Spleen (tissue), 11 donors: Measurements from ENCODE around the gene TMEM204. TPM values are rescaled to one million over a fixed set of nuclear protein-coding genes. Genes with fewer than 3 reads are reported as not detected.

Source experiments
- DNase-seq: peaks from one replicate; pipeline ENCODE4 v3.0.0-alpha.2; 2020
- H3K27ac ChIP-seq, 8 donors: fragments of 200-600 bp; sonication (generic) in 7 of 8; 1 replicate in 4 of 8; 2 replicates in 4 of 8; pipeline versions ENCODE4 v1.5.0 to v1.8.0; 2016 to 2021; ENCODE audit warnings: inconsistent platforms in 4 of 8, mild to moderate bottlenecking in 4 of 8, moderate library complexity in 1 of 8
- H3K27me3 ChIP-seq, 7 donors: fragments of 200-600 bp; sonication (generic) in 6 of 7; replicated peaks in 1 of 7; 1 replicate in 4 of 7; 2 replicates in 3 of 7; pipeline versions ENCODE4 v1.5.0 to v1.8.0; 2016 to 2021; ENCODE audit warnings: inconsistent platforms in 3 of 7, mild to moderate bottlenecking in 1 of 7
- H3K36me3 ChIP-seq, 6 donors: fragments of 200-600 bp; sonication (generic) in 5 of 6; 1 replicate in 4 of 6; 2 replicates in 2 of 6; pipeline versions ENCODE4 v1.5.0 to v1.8.0; 2016 to 2021; ENCODE audit warnings: inconsistent platforms in 2 of 6
- H3K4me1 ChIP-seq, 6 donors: fragments of 200-600 bp; sonication (generic) in 5 of 6; 1 replicate in 3 of 6; 2 replicates in 3 of 6; pipeline versions ENCODE4 v1.5.0 to v1.8.0; 2016 to 2021; ENCODE audit warnings: inconsistent platforms in 3 of 6
- H3K4me3 ChIP-seq, 8 donors: fragments of 200-600 bp; sonication (generic) in 7 of 8; 1 replicate in 4 of 8; 2 replicates in 4 of 8; pipeline versions ENCODE4 v1.5.0 to v1.8.0; 2016 to 2021; ENCODE audit warnings: inconsistent platforms in 4 of 8, mild to moderate bottlenecking in 4 of 8, moderate library complexity in 2 of 8
- H3K9me3 ChIP-seq, 8 donors: fragments of 200-600 bp; sonication (generic) in 7 of 8; 1 replicate in 4 of 8; 2 replicates in 4 of 8; pipeline versions ENCODE4 v1.5.0 to v1.8.0; 2016 to 2021; ENCODE audit warnings: inconsistent platforms in 4 of 8
- POLR2A ChIP-seq, 3 donors: fragments of 450-650 bp; IDR thresholded peaks; one replicate each; pipeline ENCODE4 v1.5.1; 2017; ENCODE audit warnings: antibody characterized with exemption in 3 of 3, mild to moderate bottlenecking in 1 of 3
- POLR2AphosphoS5 ChIP-seq, 3 donors: sonication (generic); formaldehyde crosslinking; IDR thresholded peaks; one replicate each; pipeline ENCODE4 v1.5.1; 2017; ENCODE audit warnings: antibody characterized with exemption in 3 of 3
- WGBS, 5 donors: extraction: QIAGEN DNeasy Blood & Tissue Kit in 3 of 5; methylation state at CpG; one replicate each; pipeline versions ENCODE4 v1.1.5 to v1.1.7; 2013 to 2018; 5-methylcytosine and 5-hydroxymethylcytosine counted together
- intact Hi-C: fragments of 100-400 bp; cut with DNase I; formaldehyde crosslinking; loops from one replicate; pipeline ENCODE4 v1.15.0; 2023; ENCODE audit warnings: low total_unique reads
- polyA plus RNA-seq, 3 donors: library from polyadenylated mRNA; stranded (reverse); fragments of 200-250 nt; gene quantifications; one replicate each; pipeline ENCODE4 v1.2.1, GENCODE V29; 2013
- total RNA-seq, 7 donors: library from RNA; depleted of rRNA in 3 of 7; stranded (reverse); fragments of >200 nt in 3 of 7; fragmentation: NEBNext Ultra II Directional in 4 of 7; extraction: Animal tissue kit (Norgen Biotek cat#: 25700) in 4 of 7; gene quantifications; one replicate each; pipeline versions ENCODE4 v1.1.0 to v1.2.1, GENCODE V29; 2016 to 2021
- TF ChIP-seq, protein P1 (sequence below), 11 experiments: fragments of 200-600 bp in 7 of 11; fragments of 450-650 bp in 4 of 11; sonication (generic) in 4 of 11; IDR thresholded peaks in 8 of 11; conservative IDR thresholded peaks in 3 of 11; 1 replicate in 7 of 11; 2 replicates in 4 of 11; pipeline versions ENCODE4 v1.4.0 to v1.8.0; 2016 to 2021; ENCODE audit warnings: antibody characterized with exemption in 11 of 11, inconsistent platforms in 4 of 11, mild to moderate bottlenecking in 1 of 11
- donor health status: healthy with polysubstance abuse.
- donor health status: DM: no; HTN: no; CAD: no; lungs with moderate emphysema.
- donor health status: DM: no; HTN: no; CAD: no.
- donor health status: Bipolar disorder and iron deficiency.
- donor health status: healthy.
- donor health status: DM: no; HTN: no; CAD: no.
- donor health status: DM: yes; HTN: yes; CAD: no.

The TMEM204 gene
- total and polyA plus RNA-seq, 10 donors = 10.1 to 47.1 (median 23.1) TPM

GRCh38 chr16:1535391-1536291 is 2.2 kb downstream of the TMEM204 start:
- peaks cover 36 to 99% (median 80%) of the 10 kb centered on the region in 6 donors for H3K4me1 ChIP-seq
- 47 to 67% (median 61%) methylated on average over 17 to 39 of the region's 39 CpGs for WGBS, 5 donors

DNA sequence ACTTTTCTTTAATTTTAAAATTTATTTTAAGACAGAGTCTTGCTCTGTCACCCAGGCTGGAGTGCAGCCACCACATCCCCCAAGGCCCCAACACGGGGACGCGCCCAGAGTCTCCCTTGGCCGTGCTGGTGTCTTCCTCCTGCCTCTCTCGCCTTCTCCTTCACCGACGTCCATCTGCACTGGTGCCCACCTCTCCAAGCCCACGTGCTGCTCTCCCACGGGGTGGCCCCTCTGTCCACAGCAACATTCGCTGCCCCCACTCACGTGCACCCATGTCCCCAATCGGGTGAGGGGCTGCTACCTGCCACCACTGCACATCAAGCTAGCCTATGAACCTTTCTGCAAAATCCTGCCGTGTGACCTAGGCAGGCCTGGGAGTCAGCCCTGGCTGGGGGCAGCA is 3.1 kb downstream of the TMEM204 start:
- Histone ChIP-seq H3K9me3 (no peaks in the 10 kb centered on the region), H3K4me3 (peak overlapping the region in 5 of 8 donors; percentile 50 to 86 (median 66)), H3K27me3 (peaks cover 0 to 22% (median 5%) of the 10 kb centered on the region in 7 donors), H3K27ac (peak overlapping the region in 3 of 8 donors; percentile 14 to 95 (median 90)), H3K36me3 (peaks cover 0 to 63% (median 22%) of the 10 kb centered on the region in 6 donors), H3K4me1 (peaks cover 36 to 100% (median 80%) of the 10 kb centered on the region in 6 donors)
- DNase-seq = no peak
- 74 to 84% (median 76%) methylated on average over 13 of the region's 13 CpGs for WGBS, 5 donors
- no peak for TF ChIP-seq POLR2AphosphoS5 (IDR thresholded peaks at IDR 0.05)
- TF ChIP-seq, protein P1, sequence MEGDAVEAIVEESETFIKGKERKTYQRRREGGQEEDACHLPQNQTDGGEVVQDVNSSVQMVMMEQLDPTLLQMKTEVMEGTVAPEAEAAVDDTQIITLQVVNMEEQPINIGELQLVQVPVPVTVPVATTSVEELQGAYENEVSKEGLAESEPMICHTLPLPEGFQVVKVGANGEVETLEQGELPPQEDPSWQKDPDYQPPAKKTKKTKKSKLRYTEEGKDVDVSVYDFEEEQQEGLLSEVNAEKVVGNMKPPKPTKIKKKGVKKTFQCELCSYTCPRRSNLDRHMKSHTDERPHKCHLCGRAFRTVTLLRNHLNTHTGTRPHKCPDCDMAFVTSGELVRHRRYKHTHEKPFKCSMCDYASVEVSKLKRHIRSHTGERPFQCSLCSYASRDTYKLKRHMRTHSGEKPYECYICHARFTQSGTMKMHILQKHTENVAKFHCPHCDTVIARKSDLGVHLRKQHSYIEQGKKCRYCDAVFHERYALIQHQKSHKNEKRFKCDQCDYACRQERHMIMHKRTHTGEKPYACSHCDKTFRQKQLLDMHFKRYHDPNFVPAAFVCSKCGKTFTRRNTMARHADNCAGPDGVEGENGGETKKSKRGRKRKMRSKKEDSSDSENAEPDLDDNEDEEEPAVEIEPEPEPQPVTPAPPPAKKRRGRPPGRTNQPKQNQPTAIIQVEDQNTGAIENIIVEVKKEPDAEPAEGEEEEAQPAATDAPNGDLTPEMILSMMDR (IDR thresholded peaks at IDR 0.05 in 8 of 11, conservative IDR thresholded peaks at IDR 0.05 in 3 of 11) = no peak
- no peak for TF ChIP-seq POLR2A (IDR thresholded peaks at IDR 0.05)
- intact Hi-C loops = no loop called here

More at GRCh38 chr16:1535391-1536291, 2.2 kb downstream of the TMEM204 start:
- Histone ChIP-seq H3K36me3 (peaks cover 0 to 53% (median 22%) of the 10 kb centered on the region in 6 donors), H3K9me3 (no peaks in the 10 kb centered on the region), H3K4me3 (peak overlapping the region; percentile 50 to 86 (median 62)), H3K27ac (peak overlapping the region in 7 of 8 donors; percentile 15 to 95 (median 90)), H3K27me3 (peaks cover 0 to 22% (median 5%) of the 10 kb centered on the region in 7 donors)
- DNase-seq = peak; percentile 74
- TF ChIP-seq POLR2AphosphoS5 (IDR thresholded peaks at IDR 0.05) = peak in 1 of 3 donors; percentile 18
- no peak for TF ChIP-seq POLR2A (IDR thresholded peaks at IDR 0.05)
- intact Hi-C loops = no loop called here

DNA sequence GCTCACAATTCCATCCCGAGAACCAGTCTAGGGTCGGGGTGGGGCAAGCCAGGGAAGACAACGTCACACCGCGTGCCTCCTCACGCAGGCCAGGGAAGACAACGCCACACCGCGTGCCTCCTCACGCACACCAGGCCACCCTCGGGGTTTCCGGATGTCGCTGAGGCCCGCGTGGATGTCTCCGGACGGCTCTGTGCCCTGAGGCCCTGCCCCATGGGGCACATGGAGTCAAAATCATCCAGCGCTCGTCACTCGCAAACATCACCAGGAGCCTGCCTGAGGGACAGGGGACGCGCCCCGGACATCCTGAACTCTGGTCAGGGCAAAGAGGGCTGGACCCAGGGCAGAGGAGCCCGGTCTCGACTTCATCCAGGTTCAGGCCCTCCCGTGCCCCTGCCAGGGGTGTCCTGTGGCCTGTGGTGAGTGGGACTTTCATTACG is 3.7 kb downstream of the TMEM204 start:
- Histone ChIP-seq H3K36me3 (peaks cover 0 to 69% (median 27%) of the 10 kb centered on the region in 6 donors), H3K9me3 (no peaks in the 10 kb centered on the region), H3K4me3 (peak overlapping the region in 3 of 8 donors; percentile 66 to 86 (median 83)), H3K4me1 (peaks cover 35 to 100% (median 79%) of the 10 kb centered on the region in 6 donors), H3K27me3 (peaks cover 0 to 22% (median 5%) of the 10 kb centered on the region in 7 donors), H3K27ac (peak overlapping the region in 3 of 8 donors; percentile 4 to 90 (median 14))
- DNase-seq = no peak
- 82 to 92% (median 85%) methylated on average over 19 to 27 of the region's 27 CpGs for WGBS, 5 donors
- TF ChIP-seq POLR2AphosphoS5 (IDR thresholded peaks at IDR 0.05) (peak in 1 of 3 donors; percentile 18), POLR2A (IDR thresholded peaks at IDR 0.05) (no peak)
- TF ChIP-seq, protein P1 (IDR thresholded peaks at IDR 0.05 in 8 of 11, conservative IDR thresholded peaks at IDR 0.05 in 3 of 11) = no peak
- intact Hi-C loops = no loop called here

GRCh38 chr16:1537763-1538289 is 4.4 kb downstream of the TMEM204 start:
- Histone ChIP-seq H3K4me3 (peak overlapping the region in 2 of 8 donors; percentile 5 to 83), H3K9me3 (no peaks in the 10 kb centered on the region), H3K27ac (peak overlapping the region in 3 of 8 donors; percentile 8 to 90 (median 11)), H3K27me3 (peaks cover 0 to 22% (median 5%) of the 10 kb centered on the region in 7 donors), H3K36me3 (peaks cover 0 to 75% (median 30%) of the 10 kb centered on the region in 6 donors), H3K4me1 (peaks cover 33 to 100% (median 79%) of the 10 kb centered on the region in 6 donors)
- no peak for DNase-seq
- 35 to 60% (median 52%) methylated on average over 18 to 26 of the region's 26 CpGs for WGBS, 5 donors
- TF ChIP-seq POLR2A (IDR thresholded peaks at IDR 0.05) (no peak), POLR2AphosphoS5 (IDR thresholded peaks at IDR 0.05) (peak in 2 of 3 donors; percentile 61 to 64)
- TF ChIP-seq, protein P1 (IDR thresholded peaks at IDR 0.05 in 8 of 11, conservative IDR thresholded peaks at IDR 0.05 in 3 of 11) = no peak
- intact Hi-C loops = no loop called here
